Central memory CD8-positive, alpha-beta T cell (primary cell): ENCODE results near the gene GZF1.

Experiments used
- ATAC-seq: fragments of 150-1000 bp; cut with Tn5 transposase; replicated peaks from 2 replicates; pipeline ENCODE4 v1.10.0; 2022; ENCODE audit warnings: mild to moderate bottlenecking, moderate FRiP score, moderate number of reproducible peaks; ENCODE audit not compliant: poor library complexity, severe bottlenecking; ENCODE audit errors: extremely low read depth
- DNase-seq, 2 donors: peaks; one replicate each; pipeline ENCODE4 v3.0.0; 2021; ENCODE audit warnings: low spot score in 2 of 2
- H3K27ac Mint-ChIP-seq: one replicate; pipeline ENCODE4 v1.8.0; 2022; ENCODE audit warnings: low read depth, mild to moderate bottlenecking, moderate library complexity, mixed read lengths
- H3K27me3 Mint-ChIP-seq: one replicate; pipeline ENCODE4 v1.8.0; 2022; ENCODE audit warnings: mixed read lengths
- H3K36me3 Mint-ChIP-seq: one replicate; pipeline ENCODE4 v1.8.0; 2022; ENCODE audit warnings: mild to moderate bottlenecking, moderate library complexity, mixed read lengths; ENCODE audit not compliant: insufficient read depth
- H3K4me1 Mint-ChIP-seq: one replicate; pipeline ENCODE4 v1.8.0; 2022; ENCODE audit warnings: mixed read lengths
- H3K4me3 Mint-ChIP-seq: one replicate; pipeline ENCODE4 v1.8.0; 2022; ENCODE audit warnings: mild to moderate bottlenecking, moderate library complexity, mixed read lengths
- H3K9me3 Mint-ChIP-seq: one replicate; pipeline ENCODE4 v1.8.0; 2022; ENCODE audit warnings: mixed read lengths

Gene GZF1

DNA sequence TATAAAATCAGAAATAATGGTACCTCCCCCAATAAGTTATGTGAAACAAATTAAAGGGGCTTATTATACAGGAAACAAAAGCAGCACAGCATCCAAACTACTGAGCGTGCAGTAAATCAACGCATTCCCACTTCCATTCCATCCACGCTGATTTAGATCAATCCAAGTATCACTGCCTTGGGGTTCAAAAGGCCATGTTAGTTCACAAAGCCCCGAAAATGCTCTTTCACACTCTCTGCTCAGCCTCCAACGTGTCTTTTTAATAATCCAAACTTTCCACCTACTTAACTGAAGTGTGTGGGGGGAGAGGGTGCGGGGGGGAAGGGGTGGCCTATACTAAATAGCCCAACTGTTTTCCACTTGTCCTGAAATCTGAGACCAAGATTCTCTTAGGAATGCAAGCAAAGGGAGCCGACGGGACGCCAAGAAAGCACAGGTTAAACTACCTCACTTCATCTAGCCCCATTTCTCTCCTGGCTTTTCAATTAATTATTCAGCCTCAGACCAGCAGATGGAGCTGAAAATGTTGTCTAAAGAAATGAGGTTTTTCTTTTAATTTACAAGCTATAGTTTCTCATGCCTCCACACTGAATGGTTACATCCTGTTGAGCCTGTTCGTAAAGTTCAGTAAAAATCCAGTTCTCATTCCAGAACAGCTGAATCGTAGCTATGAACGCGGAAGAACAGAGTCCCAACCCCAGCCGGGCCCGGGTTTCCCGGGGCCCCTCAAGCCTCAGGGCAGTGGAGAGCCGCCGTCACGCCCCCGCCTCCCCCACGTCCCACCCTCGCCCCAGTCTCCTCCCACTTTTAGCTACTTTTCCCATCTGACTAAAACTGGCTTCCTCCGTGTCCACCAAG lies 12.4 kb upstream of the GZF1 start:
- H3K9me3 Mint-ChIP-seq, result no peaks in the 10 kb centered on the region
- H3K4me3 Mint-ChIP-seq, result peak overlapping the region; percentile 98
- H3K27me3 Mint-ChIP-seq, result no peaks in the 10 kb centered on the region
- ATAC-seq (peak; percentile 43), DNase-seq (no peak)
- H3K27ac Mint-ChIP-seq, result peak overlapping the region; percentile 100
- H3K4me1 Mint-ChIP-seq, result peaks cover 20% of the 10 kb centered on the region
- H3K36me3 Mint-ChIP-seq, result peaks cover 25% of the 10 kb centered on the region

DNA sequence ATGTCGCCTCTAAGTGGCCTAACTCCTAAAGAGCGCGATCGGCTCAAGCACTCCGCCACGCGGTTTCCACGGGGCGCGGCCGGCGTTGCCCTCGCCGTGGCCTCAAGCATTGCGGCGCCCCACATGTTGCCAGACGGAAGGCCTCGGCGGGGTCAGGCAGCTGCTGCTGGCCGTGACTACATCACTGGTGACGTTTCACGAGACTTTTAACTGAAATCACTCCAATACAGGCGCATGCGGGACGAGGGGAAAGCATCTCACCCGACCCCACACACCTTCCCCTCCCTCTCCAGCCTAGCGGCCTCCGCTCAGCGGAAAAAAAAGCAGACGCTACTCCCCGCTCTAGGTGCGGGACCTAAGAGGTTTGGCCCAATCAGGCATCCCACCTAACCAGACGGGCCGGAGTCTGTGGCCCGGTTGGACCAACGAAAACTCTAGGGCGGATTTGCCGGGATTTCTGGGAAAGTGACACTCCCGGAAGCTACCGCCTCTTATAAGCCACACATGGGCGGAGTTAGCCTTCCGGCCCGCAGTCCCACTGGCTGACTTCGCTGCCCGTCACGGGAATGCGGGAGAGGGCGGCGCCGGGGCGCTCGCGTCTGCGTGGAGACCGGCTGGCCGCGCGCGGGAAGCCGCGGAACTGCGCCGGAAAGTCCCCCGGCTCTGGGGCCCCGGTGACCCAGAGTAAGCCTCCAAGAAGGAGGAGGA lies 11.6 kb upstream of the GZF1 start, which contains the start of gene NXT1:
NXT1 (plus strand) TSS at position 596 of the 708 bp plus-strand sequence. CDS start 3,251 bp downstream, outside the sequence.
- peak within 1 kb of the TSS; percentile 100 for H3K27ac Mint-ChIP-seq
- peaks cover 25% of the 10 kb centered on the region for H3K36me3 Mint-ChIP-seq
- ATAC-seq (peak; percentile 80), DNase-seq (peak; percentile 93 to 97)
- H3K9me3 Mint-ChIP-seq, result no peaks in the 10 kb centered on the region
- H3K4me3 Mint-ChIP-seq, result peak within 1 kb of the TSS; percentile 98
- no peaks in the 10 kb centered on the region for H3K27me3 Mint-ChIP-seq
- H3K4me1 Mint-ChIP-seq, result peaks cover 20% of the 10 kb centered on the region

DNA sequence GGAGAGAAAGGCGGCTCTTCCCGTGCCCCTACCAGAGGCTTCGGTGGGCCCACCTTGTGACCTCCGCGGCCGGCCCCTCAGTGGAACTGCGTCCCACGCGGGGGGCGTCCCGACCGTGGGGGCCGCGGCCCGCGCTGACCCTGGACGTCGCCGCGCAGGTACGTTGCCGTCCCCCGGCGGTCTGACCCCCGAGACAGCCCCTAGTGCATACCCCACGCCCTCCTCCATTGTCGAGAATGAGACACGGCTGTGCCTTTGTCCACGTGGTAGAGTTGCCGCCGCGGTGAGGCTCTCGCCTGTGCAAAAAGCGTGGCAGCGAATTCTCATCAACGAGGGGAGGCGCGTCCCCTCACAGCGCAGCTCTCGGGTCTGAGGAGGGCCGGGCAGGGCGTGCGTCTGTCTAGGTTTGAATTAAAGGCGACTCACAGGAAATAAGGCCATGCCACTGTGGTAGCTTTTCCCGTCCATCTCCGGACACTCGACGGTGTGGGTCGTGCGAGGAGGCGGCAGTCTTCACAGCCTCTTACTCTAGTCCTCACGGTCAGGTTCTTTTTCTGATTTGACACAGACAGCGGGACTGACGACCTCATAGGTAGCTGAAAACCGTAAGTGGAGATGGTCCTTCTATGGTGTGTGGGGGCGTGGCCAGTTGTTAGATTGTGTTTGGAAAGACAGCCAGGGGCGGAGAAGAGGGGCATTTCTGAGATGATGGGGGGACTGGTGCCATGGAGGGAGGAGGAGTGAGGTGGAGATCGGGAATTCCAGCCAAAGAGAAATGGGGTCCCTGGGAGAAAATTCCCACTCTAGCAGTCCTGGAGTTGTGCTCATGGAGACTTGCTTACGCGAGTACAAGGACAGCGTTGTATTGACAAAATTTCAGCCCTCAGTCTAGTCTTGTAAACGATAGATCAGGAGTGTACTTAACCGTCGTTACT lies 10.8 kb upstream of the GZF1 start:
- ATAC-seq (peak; percentile 35), DNase-seq (peak; percentile 48 to 59)
- Mint-ChIP-seq H3K4me3 (peak overlapping the region; percentile 98), H3K27ac (peak overlapping the region; percentile 100), H3K27me3 (no peaks in the 10 kb centered on the region), H3K9me3 (no peaks in the 10 kb centered on the region), H3K36me3 (peaks cover 27% of the 10 kb centered on the region), H3K4me1 (peaks cover 20% of the 10 kb centered on the region)

DNA sequence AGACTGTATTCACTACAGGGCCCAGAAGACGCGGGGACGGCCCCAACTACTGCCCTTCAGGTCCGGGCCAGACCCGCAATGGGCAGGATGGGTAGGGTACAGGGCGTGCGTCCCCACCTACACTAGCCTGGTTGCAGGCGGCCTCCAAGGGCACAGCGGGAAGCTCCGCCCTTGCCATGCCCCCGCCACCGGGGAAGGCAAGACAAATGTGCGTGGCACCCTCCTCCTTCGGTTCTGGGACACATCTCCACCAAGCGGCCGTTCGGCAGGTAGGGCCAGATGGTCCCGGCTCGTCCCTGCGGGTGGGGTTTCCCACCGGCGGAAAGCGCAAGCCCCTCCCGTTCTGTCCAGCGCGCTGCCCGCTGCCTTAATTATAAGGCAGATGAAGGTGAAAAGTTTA lies 5.8 kb upstream of the GZF1 start:
- DNase-seq, result no peak
- Mint-ChIP-seq H3K36me3 (peaks cover 23% of the 10 kb centered on the region), H3K27me3 (no peaks in the 10 kb centered on the region), H3K4me3 (peak overlapping the region; percentile 95), H3K9me3 (no peaks in the 10 kb centered on the region), H3K27ac (no peak overlapping the region), H3K4me1 (peaks cover 18% of the 10 kb centered on the region)
- ATAC-seq, result no peak

DNA sequence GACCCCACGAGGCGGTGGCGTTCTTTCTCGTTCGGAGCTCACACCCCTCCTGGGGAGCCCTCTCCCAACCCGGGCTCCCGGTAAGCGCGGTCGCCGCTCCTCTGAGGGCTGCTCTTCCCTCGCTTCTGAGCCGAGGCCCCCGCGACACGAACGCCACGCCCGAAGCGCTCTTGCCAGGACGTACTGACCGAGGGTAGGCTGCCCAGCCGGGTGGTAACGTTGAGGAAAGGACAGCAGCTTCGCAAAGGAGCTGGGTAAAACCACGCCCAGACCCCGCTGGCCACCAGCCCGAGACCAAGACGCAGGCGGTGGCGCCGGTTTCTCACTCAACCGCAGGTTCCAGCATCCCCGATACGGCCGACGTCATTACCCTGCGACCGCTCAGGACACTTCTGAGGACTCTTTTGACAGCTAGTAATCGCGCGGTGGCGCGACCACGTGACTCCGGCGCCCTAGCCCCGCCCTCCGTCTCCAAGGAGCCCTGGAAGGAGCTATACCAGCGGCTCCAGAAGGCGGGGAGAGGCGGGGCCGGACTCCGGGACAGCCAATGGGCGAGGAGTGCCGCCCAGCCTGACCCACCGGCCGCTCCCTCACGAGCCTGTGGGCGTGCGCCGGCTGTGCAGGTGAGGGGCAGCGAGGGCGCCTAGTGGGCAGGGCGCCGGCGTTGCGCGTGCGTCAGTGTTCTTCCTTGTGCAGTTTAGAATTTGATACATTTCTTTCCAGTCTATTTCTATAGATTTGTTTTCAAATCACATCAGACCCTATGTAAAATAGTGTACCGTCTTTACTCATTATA lies 4.0 kb upstream of the GZF1 start:
- H3K27me3 Mint-ChIP-seq, result no peaks in the 10 kb centered on the region
- H3K36me3 Mint-ChIP-seq, result peaks cover 30% of the 10 kb centered on the region

DNA sequence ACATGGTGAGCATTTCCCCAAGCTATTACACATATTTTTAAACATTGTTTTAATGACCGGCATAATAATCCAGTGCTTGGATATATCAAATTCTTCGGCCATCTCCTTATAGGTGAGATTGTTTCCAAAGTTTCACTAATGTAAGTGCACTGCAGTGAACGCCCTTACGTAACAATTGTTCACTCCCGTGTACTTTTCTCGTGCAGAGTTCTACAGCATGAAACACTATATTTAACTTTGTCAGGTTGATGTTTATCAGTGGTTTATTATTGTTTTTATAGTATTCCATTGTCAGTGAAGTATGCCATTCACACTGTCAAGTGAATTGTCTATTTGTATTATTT lies 3.4 kb upstream of the GZF1 start:
- H3K36me3 Mint-ChIP-seq, result peaks cover 32% of the 10 kb centered on the region
- DNase-seq (no peak), ATAC-seq (no peak)
- peak overlapping the region; percentile 98 for H3K27ac Mint-ChIP-seq
- no peaks in the 10 kb centered on the region for H3K27me3 Mint-ChIP-seq
- peak overlapping the region; percentile 95 for H3K4me3 Mint-ChIP-seq
- peaks cover 24% of the 10 kb centered on the region for H3K4me1 Mint-ChIP-seq
- H3K9me3 Mint-ChIP-seq, result no peaks in the 10 kb centered on the region

More for the DNA sequence above, 4.0 kb upstream of the GZF1 start:
- ATAC-seq (peak; percentile 63), DNase-seq (peak; percentile 99)
- Mint-ChIP-seq H3K9me3 (no peaks in the 10 kb centered on the region), H3K4me3 (peak overlapping the region; percentile 95), H3K4me1 (peaks cover 19% of the 10 kb centered on the region), H3K27ac (peak overlapping the region; percentile 98)

DNA sequence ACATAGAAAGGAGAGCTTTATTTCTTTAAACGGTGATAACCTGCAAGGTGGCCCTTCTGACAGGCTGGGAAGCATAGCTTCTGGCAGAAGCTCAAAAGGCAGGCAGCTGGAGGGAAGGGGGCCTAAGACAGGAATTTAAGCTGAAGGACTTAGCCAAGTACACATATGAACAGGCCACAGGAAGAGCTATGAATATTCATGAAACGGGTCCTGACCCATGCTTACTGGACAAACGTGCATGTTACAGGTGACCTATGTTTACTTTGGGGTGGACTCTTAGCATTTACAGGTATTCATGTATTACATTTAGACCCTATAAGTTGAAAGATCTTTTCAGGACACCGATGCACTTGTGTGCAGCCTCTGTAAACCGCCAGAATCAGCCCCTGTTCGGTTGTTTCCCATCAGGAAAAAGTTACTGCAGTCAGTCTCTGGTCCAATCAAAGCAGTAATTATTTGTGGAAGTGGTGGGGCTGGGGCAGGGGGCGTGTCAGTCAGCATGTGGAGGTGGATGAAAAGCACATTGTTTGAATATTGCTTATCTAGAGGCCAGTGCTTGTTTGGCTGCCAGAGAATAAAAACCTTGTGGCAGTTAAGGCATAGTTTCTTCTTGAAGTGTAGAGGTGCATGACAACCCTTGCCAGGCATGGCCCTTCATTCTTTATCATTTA lies 2.9 kb upstream of the GZF1 start:
- H3K4me3 Mint-ChIP-seq, result no peak overlapping the region
- no peaks in the 10 kb centered on the region for H3K9me3 Mint-ChIP-seq
- peaks cover 32% of the 10 kb centered on the region for H3K36me3 Mint-ChIP-seq
- DNase-seq, result no peak
- H3K27ac Mint-ChIP-seq, result peak overlapping the region; percentile 98
- peaks cover 25% of the 10 kb centered on the region for H3K4me1 Mint-ChIP-seq
- ATAC-seq, result no peak
- H3K27me3 Mint-ChIP-seq, result no peaks in the 10 kb centered on the region

DNA sequence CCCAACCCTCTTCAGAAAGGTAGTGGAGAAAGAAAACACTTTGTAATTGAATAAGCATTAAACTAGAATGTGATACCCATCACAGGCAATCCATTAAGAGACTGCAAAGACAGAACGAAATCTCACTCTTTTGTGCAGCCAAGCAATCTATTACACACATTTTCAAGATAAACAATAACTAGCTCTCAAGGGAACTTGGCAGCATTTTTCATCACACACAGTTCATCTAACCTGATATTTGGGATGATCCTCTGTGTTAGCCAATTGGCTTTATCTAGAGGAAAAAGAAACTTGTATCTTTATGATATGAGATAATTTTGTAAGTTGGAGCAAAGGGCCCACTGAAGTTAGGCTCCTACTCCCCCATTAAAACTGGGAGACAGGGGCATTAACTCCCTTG lies 1.5 kb upstream of the GZF1 start:
- no peaks in the 10 kb centered on the region for H3K9me3 Mint-ChIP-seq
- H3K36me3 Mint-ChIP-seq, result peaks cover 36% of the 10 kb centered on the region
- no peaks in the 10 kb centered on the region for H3K27me3 Mint-ChIP-seq

DNA sequence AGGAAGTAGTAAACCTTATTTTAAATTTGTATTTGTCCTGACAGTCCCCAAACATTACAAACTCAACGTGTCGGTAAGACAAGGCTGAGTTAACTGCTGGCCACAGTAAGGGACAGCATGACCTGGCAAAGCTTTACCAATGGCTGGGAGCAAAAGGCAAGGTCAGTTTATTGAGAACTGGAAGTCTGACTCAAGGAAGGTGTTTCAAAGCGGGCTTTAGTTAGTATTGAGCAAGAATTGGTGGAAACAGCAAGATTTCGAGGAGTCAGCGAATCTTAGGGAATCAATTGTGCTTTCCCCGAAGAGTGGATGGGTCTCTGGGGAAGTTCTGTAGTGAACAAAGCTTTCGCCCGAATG lies 885 bp upstream of the GZF1 start:
- DNase-seq, result no peak
- Mint-ChIP-seq H3K9me3 (no peaks in the 10 kb centered on the region), H3K27me3 (no peaks in the 10 kb centered on the region), H3K4me3 (peak overlapping the region; percentile 92), H3K27ac (peak overlapping the region; percentile 92), H3K36me3 (peaks cover 33% of the 10 kb centered on the region), H3K4me1 (peaks cover 39% of the 10 kb centered on the region)
- ATAC-seq, result no peak

More for the DNA sequence above, 1.5 kb upstream of the GZF1 start:
- peaks cover 35% of the 10 kb centered on the region for H3K4me1 Mint-ChIP-seq
- H3K27ac Mint-ChIP-seq, result peak overlapping the region; percentile 92
- peak overlapping the region; percentile 92 for H3K4me3 Mint-ChIP-seq
- ATAC-seq (no peak), DNase-seq (no peak)

DNA sequence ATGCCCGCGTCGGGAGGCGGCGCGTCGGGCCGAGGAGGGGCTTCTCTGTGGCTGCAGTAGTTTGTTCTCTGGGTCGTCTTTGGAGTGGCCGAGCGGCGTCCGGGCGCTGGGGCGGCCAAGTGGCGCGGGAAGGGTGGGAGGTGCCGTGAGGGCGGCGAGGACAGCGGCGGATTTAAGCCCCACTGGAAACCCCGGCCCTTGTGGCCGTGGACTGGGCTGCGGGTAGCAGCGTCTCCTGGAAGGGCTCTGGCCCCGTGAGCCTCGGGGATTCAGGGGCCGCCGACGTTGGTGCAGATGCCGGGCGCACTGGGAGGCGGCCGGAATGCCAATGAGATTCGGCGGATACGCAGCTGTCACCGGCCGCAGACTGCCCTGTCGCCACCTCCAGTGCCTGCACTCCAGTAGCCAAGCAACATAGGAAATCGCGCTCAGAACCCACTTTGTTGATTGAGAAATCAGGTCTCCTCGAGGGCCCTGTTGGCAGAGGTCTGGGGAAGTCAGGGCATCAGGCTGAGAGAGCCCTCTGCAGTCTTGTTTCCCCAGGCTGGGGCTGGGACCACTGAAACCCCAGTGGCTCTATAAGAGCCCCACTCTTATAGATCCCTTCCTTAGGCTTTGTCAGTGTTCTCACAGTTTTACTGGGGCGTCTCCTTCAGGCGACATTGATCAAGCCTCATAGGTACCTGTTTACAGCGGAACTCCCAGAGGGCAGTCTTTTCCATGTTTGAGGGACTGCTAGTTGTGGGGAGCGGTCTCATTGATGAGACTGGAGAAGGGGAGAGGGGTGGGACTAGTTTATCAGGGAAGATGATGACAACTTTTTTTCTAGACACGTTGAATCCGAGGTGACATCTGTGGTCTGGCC lies 642 bp downstream of the GZF1 start:
- H3K4me3 Mint-ChIP-seq, result peak overlapping the region; percentile 92
- H3K4me1 Mint-ChIP-seq, result peaks cover 48% of the 10 kb centered on the region
- ATAC-seq, result peak; percentile 7

DNA sequence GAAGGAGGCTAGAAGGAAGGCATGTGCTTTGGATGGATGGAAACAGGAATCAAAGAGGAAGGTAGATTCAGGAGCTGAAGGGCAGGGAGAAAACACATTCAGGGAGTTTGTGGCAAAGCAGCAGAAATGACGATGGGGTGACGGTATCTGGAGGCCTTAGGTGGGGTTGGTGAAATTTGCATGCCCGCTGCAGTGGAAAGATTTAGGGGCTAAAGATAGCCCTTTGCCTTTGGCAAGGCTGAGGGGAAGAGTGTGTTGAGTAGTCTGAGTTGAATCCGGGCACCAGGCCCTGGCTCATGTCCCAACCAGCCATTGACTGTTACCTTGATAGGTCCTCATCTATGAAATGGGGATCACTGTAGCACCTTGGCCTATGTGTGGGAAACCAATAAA lies 1.3 kb downstream of the GZF1 start:
- Mint-ChIP-seq H3K9me3 (no peaks in the 10 kb centered on the region), H3K4me3 (peak overlapping the region; percentile 92), H3K27me3 (no peaks in the 10 kb centered on the region), H3K27ac (peak overlapping the region; percentile 92), H3K36me3 (peaks cover 27% of the 10 kb centered on the region), H3K4me1 (peaks cover 42% of the 10 kb centered on the region)
- ATAC-seq (no peak), DNase-seq (no peak)

More for the DNA sequence above, 642 bp downstream of the GZF1 start:
- no peaks in the 10 kb centered on the region for H3K27me3 Mint-ChIP-seq
- DNase-seq, result peak; percentile 30 to 45
- peaks cover 29% of the 10 kb centered on the region for H3K36me3 Mint-ChIP-seq
- no peaks in the 10 kb centered on the region for H3K9me3 Mint-ChIP-seq
- peak overlapping the region; percentile 92 for H3K27ac Mint-ChIP-seq
